ENCODE results near the gene KCNMB1. TPM values are rescaled to one million over a fixed set of nuclear protein-coding genes. Genes with fewer than 3 reads are reported as not detected.

KCNMB1 gene
- total and polyA plus RNA-seq, 2 donors (not counting 3 experiments of a cell fraction or from before 2014, with no cell fraction given), result 0.15 to 0.29 TPM

DNA sequence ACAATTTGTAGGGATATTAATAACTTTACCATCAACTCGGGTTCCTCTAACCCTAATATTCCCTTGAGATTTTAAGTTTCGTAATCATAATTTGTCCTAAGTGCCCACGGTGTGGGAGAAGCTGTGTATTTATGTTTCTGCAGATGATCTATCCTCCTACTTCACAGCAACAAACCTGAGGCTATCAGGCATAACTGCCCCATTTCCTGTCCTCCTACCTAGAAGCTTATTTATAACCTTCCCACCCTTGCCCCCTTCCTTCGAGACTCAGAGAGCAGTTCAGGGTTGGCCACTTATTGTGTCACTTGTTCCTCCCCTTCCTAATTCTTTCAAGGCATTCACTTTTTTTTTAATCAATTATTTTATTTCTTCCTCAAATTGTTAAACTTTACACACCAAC is 62.0 kb downstream of the KCNMB1 start:
- intact Hi-C loops (cut with micrococcal nuclease), result no loop called here
- no peak overlapping the region for H3K4me3 ChIP-seq (replicated peaks in 1 of 3; ENCODE audit: insufficient read depth in 1 of 3, low read depth in 1 of 3, low read length in 3 of 3)
- H3K4me1 ChIP-seq (ENCODE audit: control insufficient read depth, extremely low read depth, insufficient read depth, low read length), result peaks cover 14% of the 10 kb centered on the region
- H3K27me3 ChIP-seq (ENCODE audit: control insufficient read depth in 2 of 2, insufficient read depth in 2 of 2, low read length in 2 of 2), result peaks cover 9 to 14% of the 10 kb centered on the region in 2 experiments
- ChIA-PET POLR2A (no interaction called here), CTCF (interaction anchor here (0.8 to 1.0 kb wide), 2 partner anchors 14 to 54 kb away, joined by 3 read pairs; no protein-coding TSS in a partner anchor)
- H3K4me2 ChIP-seq (ENCODE audit: insufficient read depth, low read length), result no peak overlapping the region
- H2AFZ ChIP-seq (ENCODE audit: low read depth, low read length), result no peak overlapping the region
- no peak for TF ChIP-seq EZH2 (IDR thresholded peaks at IDR 0.05; ENCODE audit: borderline replicate concordance, low read depth, low read length, severe bottlenecking)
- TF ChIP-seq FOS (IDR thresholded peaks at IDR 0.05; ENCODE audit: borderline replicate concordance, insufficient read depth, low read length), result no peak
- TF ChIP-seq, protein P1, sequence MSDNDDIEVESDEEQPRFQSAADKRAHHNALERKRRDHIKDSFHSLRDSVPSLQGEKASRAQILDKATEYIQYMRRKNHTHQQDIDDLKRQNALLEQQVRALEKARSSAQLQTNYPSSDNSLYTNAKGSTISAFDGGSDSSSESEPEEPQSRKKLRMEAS (IDR thresholded peaks at IDR 0.05; ENCODE audit: insufficient read depth, insufficient read length), result no peak
- DNase-seq (ENCODE audit: low read depth, low spot score) (no peak), FAIRE-seq (no peak)
- dilution Hi-C loops (cut with MboI; ENCODE audit: extremely low pct_ligation_motif_present, low sequenced_read_pairs), result no loop called here
- H3K9me1 ChIP-seq (replicated peaks; ENCODE audit: control insufficient read depth, extremely low read depth, insufficient read depth, low read length), result no peaks in the 10 kb centered on the region
- H4K20me1 ChIP-seq (replicated peaks; ENCODE audit: control insufficient read depth, extremely low read depth, insufficient read depth, low read length), result no peaks in the 10 kb centered on the region
- no peak overlapping the region for H3K9ac ChIP-seq (replicated peaks; ENCODE audit: extremely low read depth, insufficient read depth, low read length)
- no TSS peak for BruUV-seq (replicated peaks)
- H3K36me3 ChIP-seq (ENCODE audit: control insufficient read depth in 2 of 2, extremely low read depth in 1 of 2, insufficient read depth in 2 of 2, low read length in 2 of 2), result no peaks in the 10 kb centered on the region
- no peaks in the 10 kb centered on the region for H3K79me2 ChIP-seq (ENCODE audit: control insufficient read depth, insufficient read depth, low read length)
- no peak overlapping the region for H3K27ac ChIP-seq (ENCODE audit: insufficient read depth, low read depth, low read length)
- no peaks in the 10 kb centered on the region for H3K9me3 ChIP-seq (replicated peaks; ENCODE audit: control insufficient read depth, insufficient read depth, low read length)

Other genes with a start within 250 kb of the KCNMB1 start
- gene C5orf58, start 156.4 kb downstream of the KCNMB1 start, total RNA-seq, result not detected in 2 replicates
- not detected in 2 replicates for gene C5orf58, start 156.4 kb downstream of the KCNMB1 start, polyA plus RNA-seq
- gene LCP2, start 91.6 kb downstream of the KCNMB1 start, total RNA-seq, result not detected in 2 replicates
- not detected in 2 replicates for gene LCP2, start 91.6 kb downstream of the KCNMB1 start, polyA plus RNA-seq
- 0.15 TPM in 1 of 2 replicates, not detected in the other for gene KCNIP1, start 114.7 kb upstream of the KCNMB1 start, total RNA-seq
- not detected in 2 replicates for gene KCNIP1, start 114.7 kb upstream of the KCNMB1 start, polyA plus RNA-seq

All from endothelial cell of umbilical vein (primary cell).